ENCODE data around the gene RGS4.
"Not testable (repeated sequence)": the region's sequence is repeated elsewhere in the genome, so short reads cannot be mapped to it uniquely, and the experiment has no call there.

Gene RGS4

GRCh38 chr1:163069655-163070277, 605 bp downstream of the RGS4 start:
- DNase-seq: no peak

GRCh38 chr1:163071405-163072255, 2.5 kb downstream of the RGS4 start:
- peak; percentile 74 for DNase-seq

- no peak for DNase-seq
These were observed 3.5 kb downstream of the RGS4 start for GRCh38 chr1:163072658-163073057.

- no peak for DNase-seq
These were observed 4.8 kb downstream of the RGS4 start for GRCh38 chr1:163074004-163074403.

GRCh38 chr1:163074716-163075284, 5.6 kb downstream of the RGS4 start:
- no peak for DNase-seq

- no peak for DNase-seq
These were observed 6.9 kb downstream of the RGS4 start for GRCh38 chr1:163076044-163076443.

GRCh38 chr1:163076446-163076845, 7.3 kb downstream of the RGS4 start:
- DNase-seq: no peak

GRCh38 chr1:163076981-163077761, 8.0 kb downstream of the RGS4 start:
- no peak for DNase-seq

GRCh38 chr1:163082971-163083370, 13.8 kb downstream of the RGS4 start:
- DNase-seq: no peak

GRCh38 chr1:163083690-163084089, 14.5 kb downstream of the RGS4 start:
- no peak for DNase-seq

GRCh38 chr1:163084330-163084729, 15.2 kb downstream of the RGS4 start:
- no peak for DNase-seq

GRCh38 chr1:163085041-163085903, 16.1 kb downstream of the RGS4 start:
- no peak for DNase-seq

- no peak for DNase-seq
These were observed 16.7 kb downstream of the RGS4 start for GRCh38 chr1:163085904-163086268.

- DNase-seq: not testable (repeated sequence)
These were observed 20.0 kb downstream of the RGS4 start for GRCh38 chr1:163089117-163089516.

- DNase-seq: no peak
These were observed 21.3 kb downstream of the RGS4 start for GRCh38 chr1:163090321-163090945.

GRCh38 chr1:163093169-163093568, 24.0 kb downstream of the RGS4 start:
- no peak for DNase-seq

- no peak for DNase-seq
These were observed 24.4 kb downstream of the RGS4 start for GRCh38 chr1:163093579-163093978.

- no peak for DNase-seq
These were observed 25.0 kb downstream of the RGS4 start for GRCh38 chr1:163094182-163094581.

- no peak for DNase-seq
These were observed 25.4 kb downstream of the RGS4 start for GRCh38 chr1:163094589-163094988.

- DNase-seq: no peak
These were observed 26.1 kb downstream of the RGS4 start for GRCh38 chr1:163095213-163095612.

- DNase-seq: no peak
These were observed 33.4 kb downstream of the RGS4 start for GRCh38 chr1:163102590-163102989.
